Mucosa of gallbladder (tissue), 1 donor: Measurements from ENCODE around the gene DLG1. TPM values are rescaled to one million over a fixed set of nuclear protein-coding genes. Genes with fewer than 3 reads are reported as not detected.

Experiments
- DNase-seq: peaks from one replicate; pipeline ENCODE4 v3.0.0-alpha.2; 2020; ENCODE audit warnings: low spot score
- total RNA-seq: library from RNA; stranded (reverse); gene quantifications from one replicate; pipeline ENCODE4 v1.2.1, GENCODE V29; 2021
- donor health status: DM: no; HTN: no; CAD: no.

Gene DLG1
- total RNA-seq, 1 donor from 2014 or later: 90.0 TPM

DNA sequence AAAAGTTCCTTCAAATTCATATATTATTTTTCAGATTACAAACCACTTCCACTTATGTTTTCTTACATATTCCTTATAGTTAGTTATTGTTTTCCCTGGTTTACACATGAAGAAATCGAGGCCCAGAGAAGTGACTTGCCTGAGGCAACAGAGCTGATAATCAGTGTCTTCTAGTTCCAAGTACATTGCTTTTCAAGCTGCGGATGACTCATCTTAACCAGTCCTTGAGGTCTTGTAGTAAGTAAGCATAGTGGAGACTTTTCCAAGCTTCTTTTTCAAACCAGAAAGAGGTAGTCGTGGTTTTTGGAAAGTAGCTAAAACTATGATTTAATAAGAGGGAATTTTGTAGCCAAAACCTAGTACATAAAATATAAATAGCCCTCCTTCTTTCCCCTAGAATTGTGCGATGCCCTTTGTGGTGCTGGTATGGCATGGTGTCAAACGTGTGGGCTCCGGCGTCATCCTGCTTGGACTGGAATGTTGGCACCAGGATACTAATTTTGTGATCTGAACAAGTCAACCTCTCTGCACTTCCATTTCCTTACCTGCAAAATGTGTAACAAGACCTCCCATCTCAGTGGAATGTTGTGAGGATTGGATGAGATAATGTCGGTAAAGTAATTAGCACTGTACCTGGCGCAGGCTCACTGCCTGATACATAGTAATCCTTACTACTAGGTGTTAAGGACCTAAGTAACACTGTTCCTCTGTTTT, 19.0 kb upstream of the DLG1 start:
- no peak for DNase-seq

DNA sequence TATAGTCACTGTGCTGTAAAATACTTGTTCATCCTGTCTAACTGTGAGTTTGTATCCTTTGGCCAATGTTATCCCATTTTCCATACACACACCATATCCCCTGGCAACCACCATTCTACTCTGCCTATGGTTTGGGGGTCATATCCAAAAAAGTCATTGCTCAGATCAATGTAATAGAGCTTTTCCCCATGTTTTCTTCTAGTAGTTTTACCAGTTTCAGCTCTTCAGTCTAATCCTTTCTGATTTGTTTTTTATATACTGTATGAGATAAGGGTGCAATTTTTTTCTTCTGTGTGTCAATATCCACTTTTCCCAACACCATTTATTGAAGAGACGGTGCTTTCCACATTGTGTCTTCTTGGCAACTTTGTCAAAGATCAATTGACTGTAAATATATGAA, 14.0 kb upstream of the DLG1 start:
- no peak for DNase-seq

DNA sequence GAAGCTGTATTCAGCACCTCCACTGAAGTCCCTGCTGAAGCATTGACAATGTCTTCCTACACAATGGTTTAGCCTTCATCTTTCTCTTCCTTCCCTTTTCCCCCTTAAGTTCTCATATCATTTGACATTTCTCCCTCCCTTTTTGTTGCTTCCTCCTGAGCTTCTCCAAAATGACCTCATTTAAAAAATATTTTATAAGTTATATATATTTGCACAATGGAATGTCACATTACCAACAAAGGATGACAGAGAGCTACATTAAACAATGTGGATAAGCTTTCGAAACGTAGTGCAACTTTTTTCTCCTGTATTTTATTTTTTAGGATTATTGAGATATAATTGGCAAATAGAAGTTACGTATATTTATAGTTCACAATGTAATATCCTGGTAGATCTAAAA, 13.2 kb upstream of the DLG1 start:
- DNase-seq: no peak

DNA sequence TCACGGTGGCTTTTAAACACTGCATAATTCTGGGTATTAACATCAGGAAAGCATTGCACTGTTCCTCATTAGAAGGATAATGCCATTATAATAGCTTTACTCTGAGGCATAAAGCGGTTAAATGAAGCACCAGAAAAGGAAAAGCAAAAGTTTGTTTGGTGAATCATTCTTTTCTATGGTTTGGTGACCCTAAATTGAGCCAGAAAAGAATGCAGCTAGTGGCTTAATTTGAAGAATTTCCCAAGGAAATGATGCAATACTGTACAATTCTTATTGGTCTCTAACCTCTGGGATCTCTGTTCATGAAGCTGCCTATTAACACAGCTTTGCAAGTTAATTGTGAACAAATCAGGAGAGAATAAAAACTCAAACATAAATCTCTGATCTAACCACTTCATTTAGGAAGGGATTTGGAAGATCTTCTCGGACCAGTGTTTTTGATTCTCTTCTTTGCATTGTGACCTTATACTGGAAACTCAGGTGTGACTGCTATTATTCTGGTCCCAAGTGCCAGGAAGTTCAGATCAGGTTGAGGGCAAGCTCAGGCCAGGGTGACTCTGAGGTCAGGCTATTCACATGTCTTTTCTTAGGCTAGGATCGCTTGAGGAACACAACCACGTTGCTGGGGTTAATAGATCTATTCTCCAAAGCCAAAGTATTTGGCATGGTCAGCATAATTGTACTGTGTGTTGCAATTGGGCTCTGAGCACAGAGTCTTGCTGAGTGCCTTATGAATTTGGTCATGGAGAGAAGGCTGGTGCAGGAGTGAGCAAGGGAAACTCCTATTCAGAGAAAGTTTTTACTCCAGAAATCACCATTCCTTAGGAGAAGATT, 11.3 kb upstream of the DLG1 start:
- DNase-seq: no peak

DNA sequence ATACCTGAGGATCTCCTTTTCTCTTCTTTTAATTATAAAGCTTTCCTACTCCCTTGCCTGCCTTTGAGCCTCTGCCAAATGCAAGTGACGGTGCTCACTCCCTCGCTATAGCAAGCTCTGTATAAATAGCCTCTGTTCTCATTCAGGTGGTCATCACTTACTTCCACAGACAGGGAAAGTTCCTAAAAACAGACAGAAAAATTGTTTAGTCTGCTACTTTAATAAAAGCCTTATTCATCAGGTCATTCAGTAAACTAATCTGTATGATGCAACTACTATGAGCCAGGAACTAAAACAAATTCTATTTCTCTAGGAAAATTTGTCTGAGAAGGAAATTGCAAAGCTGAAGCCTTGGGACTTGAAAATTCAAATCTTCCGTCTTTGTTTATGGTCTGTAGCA, 10.2 kb upstream of the DLG1 start:
- no peak for DNase-seq

DNA sequence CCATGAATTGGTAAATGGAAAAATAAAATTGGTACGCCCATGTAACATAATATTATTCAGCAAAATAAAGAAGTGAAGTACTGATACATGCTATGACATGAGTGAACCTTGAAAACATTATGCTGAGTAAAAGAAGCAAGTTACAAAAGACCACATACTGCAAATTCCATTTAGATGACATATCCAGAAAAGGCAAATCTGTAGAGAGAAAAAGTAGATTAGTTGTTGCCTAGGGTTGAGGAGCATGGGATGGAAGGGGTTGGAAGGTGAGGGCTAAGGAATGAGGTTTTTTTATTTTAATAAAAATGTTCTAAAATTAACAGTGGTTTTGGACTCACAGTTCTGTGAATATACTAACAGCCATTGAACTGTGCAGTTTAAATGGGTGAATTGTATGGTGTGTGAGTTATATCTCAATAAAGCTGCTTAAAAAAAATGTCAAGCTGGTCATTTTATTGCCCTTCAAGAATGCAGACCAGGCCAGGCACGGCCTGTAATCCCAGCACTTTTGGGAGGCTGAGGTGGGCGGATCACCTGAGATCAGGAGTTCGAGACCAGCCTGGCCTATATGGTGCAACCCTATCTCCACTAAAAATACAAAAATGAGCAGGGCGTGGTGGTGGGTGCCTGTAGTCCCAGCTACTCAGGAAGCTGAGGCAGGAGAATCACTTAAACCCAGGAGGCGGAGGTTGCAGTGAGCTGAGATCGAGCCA, 8.1 kb upstream of the DLG1 start:
- no peak for DNase-seq

DNA sequence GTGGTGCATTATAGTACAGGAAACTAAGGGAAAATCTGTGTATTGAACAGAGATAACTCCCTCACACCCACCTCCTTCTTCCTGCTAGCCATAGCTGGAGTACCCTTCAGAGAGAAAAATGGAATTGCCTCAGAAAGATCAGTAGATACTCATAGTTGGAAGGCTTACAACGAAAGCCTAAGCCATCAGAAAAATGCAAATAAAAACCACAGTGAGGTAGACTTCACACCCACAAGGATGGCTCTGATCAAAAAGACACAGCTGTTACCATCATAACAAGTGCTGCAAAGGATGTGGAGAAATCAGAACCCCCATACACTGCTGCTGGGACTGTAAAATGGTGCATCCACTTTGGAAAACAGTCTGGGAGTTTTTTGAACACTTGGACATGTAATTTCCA, 7.4 kb upstream of the DLG1 start:
- DNase-seq: no peak

DNA sequence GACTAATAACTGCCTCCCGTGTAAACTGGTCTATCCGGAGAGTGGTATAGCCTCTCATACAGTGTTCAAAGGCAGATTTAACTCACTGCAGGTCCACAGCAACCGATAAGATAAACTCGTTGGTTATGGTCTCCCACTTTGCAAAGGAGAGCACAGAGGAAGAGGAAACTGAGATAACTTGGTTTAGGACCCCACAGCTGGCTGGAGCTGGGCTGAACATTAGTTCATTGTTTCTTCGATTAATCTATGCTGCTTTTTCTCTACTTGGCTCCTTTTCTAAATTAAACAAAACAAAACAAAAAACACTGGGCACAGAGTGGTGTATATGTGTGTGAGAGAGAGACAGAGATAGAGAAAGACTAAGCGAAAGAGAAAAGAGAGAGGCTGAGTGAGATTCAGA, 5.0 kb upstream of the DLG1 start:
- DNase-seq: no peak

DNA sequence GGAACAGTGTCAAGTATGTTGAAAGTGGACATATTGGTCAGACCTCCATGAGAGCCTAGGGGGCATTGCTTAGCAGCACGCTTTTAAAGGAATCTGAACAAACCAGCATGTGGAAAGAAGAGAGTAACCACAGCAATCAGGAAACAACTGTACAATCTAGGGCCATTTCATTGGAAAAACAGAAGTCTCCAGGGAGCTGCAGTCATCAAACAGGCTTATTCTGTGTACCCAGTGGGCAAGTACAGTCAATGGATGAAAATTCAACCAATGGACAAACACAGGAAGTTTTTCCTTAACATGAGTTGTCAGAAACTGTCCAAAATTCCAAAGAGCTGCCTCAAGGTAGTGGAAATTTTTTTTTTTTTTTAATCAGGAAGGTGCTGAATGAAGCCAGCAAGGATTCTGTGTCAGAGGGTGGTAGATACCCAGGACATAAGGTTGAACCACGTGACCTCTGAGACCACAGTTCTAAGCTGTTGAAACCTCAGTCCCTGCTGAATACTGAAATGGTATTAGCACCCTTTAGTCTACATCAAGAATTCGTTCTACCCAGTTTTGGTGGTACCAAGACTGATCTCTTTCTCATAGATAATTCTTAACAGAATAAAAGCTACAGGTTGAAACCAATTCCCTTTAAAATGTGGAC, 4.4 kb upstream of the DLG1 start:
- no peak for DNase-seq

DNA sequence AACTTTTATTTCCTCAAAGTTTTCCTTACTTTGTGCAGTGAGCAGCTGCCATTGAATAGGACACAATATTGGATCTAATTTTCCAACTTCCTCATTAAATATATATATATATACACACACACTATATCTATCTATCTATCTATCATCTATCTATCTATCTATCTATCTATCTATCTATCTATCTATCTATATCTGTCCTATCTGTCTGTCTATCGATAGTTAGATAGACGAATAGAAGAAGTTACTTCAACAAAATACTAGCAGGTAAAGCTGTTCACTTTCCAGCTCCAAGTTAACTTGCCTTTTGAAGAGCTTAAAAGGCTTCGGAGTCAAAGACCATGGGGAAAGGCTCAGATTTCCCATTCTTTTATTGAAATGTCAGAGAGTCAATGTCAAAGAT, 3.6 kb upstream of the DLG1 start:
- no peak for DNase-seq

DNA sequence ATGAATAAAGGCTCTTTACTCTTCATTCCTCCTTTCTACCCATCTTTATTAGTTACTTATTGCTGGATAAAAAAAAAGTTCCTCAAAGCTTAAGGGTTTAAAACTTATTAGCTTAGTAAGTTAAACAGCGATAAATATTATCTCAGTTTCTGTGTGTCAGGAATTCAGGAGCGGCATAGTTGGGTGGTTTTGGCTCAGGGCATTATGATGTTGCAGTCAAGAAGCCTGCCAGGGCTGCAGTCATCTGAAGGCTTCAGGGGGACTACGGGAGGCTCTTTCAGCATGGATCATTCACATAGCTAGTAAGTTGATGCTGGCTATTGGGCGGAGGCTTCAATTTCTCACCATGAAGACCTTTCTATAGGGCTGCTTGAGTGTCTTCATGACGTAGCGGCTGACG, 1.9 kb upstream of the DLG1 start:
- DNase-seq: no peak

DNA sequence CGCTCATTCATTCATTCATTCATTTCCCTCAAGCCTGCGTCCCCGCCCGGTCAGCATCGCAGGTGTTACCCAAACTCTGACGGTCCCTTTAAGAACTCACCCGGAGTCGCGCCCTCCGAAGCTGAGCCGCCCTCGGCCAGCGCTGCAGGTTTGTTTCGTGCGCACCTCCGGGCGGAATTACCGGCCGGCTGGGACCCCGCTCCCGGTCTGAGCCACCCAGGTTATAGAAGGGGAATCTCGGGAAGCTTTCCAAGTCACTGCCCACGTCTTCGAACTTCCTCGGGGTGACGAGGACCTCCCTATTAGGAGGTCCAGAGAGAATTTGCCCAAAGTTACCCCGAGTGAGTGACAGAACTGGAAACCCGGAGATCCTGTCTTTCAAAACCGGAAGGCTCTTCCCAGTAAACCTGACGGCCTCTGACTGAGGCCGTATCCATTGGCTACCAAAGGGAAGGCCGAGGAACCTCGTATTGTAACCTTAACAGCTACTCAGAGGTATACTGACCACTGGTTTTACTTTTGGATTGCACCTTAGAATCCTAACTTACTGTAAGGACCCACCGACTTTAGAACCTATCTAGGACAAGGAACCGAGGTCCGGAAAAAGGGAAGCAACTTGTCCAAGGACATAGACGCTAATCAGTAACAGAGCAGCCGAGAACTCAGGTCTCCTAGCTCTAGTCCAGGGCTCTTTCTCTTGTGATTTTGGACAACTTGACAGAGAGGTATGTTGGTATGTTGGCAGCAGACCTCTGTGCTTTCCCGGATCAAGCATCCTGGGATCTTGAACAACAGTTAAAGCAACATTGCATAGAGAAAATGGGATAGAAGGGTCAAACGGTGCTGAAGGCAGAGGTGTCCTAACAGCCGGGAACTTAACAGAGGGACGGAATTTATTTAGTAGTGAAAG, 788 bp upstream of the DLG1 start:
- peak; percentile 39 for DNase-seq

DNA sequence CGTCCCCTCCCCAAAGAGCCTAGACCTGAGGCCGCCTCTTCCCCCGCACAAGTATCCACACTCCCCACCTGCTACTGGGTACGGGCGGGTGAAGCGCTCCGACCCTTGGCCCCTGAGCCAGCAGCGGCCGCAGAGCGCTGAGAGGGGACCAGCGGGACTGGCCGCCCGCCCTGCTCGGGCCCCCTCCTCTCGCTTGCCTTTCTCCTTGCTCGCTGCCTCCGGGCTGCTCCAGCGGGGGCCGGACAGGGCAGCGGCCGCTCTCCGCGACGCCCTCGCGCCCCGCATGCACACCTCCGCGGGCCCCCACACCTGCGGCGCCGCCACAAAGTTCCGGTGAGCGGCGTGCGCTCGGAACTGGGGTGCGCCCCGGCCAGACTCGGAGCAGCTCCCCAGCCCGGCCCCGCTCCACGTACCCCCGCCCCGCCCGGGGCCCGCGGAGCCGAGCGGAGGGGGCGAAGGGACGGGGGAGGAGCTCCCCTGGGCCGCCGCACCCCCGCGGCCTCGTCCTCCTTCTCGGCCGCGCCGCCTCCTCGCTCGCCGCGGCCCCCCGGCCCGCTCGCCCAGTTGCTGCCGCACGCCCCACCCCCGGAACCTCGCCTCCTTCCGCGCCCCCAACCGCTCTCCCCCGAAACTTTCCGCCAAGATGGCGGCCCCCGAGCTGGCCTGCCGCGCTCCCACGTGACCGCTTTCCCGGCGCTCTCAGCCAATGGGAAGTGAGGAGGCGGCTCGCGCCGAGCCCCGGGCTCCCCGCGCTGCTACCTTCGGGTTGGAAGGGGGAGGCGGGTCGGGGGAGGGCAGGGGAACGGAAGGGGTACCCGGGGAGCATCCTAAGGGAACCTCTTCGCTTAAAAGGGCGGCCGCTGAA, 704 bp downstream of the DLG1 start:
- DNase-seq: peak; percentile 88

DNA sequence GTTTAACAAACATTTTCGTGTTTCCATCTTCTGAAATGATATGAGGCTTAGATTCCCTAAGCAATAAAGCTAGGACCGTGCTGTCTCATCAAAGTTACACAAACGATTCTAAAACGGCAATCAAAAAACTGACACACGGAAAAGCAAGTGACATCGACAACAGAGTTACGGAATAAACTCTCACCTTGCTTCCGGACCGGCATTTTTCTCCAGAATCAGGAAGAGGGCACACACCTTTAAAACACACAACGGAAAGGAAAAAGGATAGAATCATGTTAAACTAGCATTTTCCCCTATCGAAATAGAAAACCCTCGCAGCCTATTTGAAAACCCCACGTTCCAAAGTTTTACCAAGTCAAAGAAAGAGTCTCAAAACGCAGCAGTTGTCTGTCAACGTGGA, 1.4 kb downstream of the DLG1 start:
- DNase-seq: no peak

DNA sequence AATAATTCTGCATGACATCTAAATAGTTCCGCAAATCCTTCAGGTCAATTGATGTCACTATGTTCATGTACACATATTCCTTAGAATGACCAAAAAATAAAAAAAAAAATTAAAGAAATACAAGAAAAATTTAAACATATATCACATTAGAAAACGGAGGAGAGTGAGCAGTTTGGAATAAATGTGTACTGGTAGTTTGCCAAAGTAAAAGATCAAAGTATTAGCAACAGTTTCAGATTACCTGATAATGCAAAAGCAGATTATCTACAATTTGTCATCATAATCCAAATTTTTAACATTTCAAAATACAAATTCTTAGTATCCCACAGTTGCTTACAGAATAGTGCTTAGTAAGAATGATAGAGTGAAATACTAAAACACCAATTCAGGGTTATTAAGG, 1.9 kb downstream of the DLG1 start:
- DNase-seq: no peak

DNA sequence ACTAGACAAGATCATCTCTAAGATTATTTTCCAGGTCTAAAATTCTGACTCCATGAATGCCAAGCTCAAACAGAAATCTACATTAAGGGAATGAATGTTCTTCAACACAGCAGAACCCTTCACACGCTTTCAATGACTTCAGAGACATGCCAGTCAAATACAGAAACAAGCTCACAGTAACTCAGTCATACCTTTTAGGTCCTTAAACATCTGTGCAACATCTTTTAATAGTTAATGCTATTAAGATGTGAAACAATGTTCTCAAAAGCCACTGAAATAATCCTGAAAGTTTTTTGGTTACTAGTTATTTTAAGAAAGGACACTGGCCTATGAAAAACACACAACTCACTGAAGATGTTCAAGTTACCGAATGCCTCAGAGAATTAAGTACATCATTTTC, 2.5 kb downstream of the DLG1 start:
- no peak for DNase-seq

DNA sequence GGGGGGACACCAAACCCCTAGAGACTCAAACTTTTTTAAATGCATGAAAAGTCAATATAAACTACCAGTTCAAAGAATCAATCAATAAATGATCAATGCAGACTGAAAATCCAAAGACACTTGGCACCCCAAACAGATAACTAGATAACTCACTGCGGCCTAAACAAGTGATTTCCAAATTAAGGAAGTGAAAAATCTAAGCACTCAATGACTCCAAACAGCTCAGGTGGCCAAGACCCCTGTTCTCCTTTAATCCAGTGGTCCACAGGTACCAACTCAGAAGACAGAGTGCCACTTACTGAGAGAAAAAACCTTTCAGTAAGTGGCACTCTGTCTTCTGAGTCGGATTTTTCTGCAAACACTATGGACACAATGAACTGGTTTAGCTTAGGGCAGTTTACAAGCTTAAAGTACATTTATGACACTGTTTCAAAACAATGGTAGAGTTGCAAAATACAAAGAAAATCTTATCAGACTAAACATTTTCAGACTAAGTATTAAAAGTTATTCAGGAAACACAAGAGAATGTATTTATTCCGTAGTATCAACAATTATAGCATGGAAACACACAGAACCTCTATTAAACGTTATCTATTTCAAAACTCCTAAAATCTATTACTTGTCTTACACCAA, 4.7 kb downstream of the DLG1 start:
- no peak for DNase-seq

DNA sequence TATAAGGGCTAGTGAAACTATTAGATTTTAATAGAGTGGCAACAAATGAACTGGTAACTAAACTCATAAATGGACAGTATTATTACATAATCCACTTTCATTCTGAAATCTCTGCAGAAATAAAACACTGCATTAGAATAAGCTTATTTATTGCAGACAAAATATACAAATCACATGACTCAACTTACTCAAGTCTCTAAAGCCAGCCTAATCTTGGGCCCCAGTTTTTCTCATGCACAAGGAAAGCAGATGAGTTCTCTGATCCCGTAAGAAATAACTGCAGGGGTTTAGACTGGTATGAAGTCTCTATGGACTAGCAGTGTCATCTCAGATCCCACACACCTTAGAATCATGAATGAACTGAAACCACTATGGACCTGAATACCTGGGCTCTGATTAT, 5.8 kb downstream of the DLG1 start:
- DNase-seq: no peak

DNA sequence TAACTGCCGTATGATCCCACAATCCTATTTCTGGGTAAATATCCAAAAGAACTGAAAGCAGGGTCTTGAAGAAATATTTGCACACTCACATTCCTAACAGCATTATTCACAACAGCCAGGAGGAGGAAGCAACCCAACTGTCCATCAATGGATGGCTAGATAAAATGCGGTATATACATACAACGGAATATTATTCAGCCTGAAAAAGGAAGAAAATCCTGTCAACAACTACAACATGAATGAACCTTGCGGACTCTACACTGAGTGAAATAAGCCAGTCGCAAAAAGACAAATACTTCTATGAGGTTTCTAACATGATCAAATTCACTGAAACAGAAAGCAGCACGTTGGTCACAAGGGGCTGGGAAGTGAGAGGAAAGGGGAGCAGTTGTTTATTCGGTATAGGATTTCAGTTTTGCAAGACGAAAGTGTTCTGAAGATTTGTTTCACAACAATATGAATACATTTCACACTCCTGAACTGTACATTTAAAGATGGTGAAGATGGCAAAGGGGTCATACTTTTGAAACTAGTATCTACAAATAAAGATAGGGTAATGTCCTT, 6.2 kb downstream of the DLG1 start:
- no peak for DNase-seq
